ENCODE measurements around the gene ZFYVE19. TPM values are rescaled to one million over a fixed set of nuclear protein-coding genes. Genes with fewer than 3 reads are reported as not detected.

ZFYVE19 gene
- total and polyA plus RNA-seq, 2 of the 13 experiments (the other 11 are each of a cell fraction or from before 2014, with no cell fraction given): 23.3 to 44.0 TPM

GRCh38 chr15:40863660-40864270 lies 56.9 kb downstream of the ZFYVE19 start:
- no peak overlapping the region; a peak in 1 of 6 replicates for H3K4me3 ChIP-seq (replicated peaks in 1 of 3; ENCODE audit: insufficient read depth in 1 of 3, low read depth in 2 of 3, low read length in 3 of 3)
- H3K4me1 ChIP-seq (ENCODE audit: insufficient read depth, low read length): peaks cover 59% of the 10 kb centered on the region
- no peaks in the 10 kb centered on the region for H3K27me3 ChIP-seq (ENCODE audit: control insufficient read depth in 1 of 2, insufficient read depth in 2 of 2, low read length in 2 of 2)
- H3K4me2 ChIP-seq (ENCODE audit: low read depth, low read length): peak overlapping the region; percentile 53
- intact Hi-C loops (cut with micrococcal nuclease; ENCODE audit: unreplicated experiment) (no loop called here), in situ Hi-C loops (cut with HindIII; ENCODE audit: extremely low pct_ligation_motif_present, low pct_unique_long_range_greater_than_20kb) (no loop called here)
- H3K36me3 ChIP-seq (replicated peaks in 1 of 2; ENCODE audit: control insufficient read depth in 1 of 2, insufficient read depth in 2 of 2, low read length in 2 of 2): no peaks in the 10 kb centered on the region
- ChIA-PET CTCF (ENCODE audit: low intra/inter-chr PET ratio, low total read pairs) (no interaction called here), POLR2A (interaction anchor here (0.6 to 1.8 kb wide), 3 partner anchors 17 to 395 kb away, joined by 3 to 5 read pairs (median 3); no protein-coding TSS in a partner anchor)
- no peaks in the 10 kb centered on the region for H4K20me1 ChIP-seq (ENCODE audit: insufficient read depth, low read length)
- no peak overlapping the region for H2AFZ ChIP-seq (ENCODE audit: low read length)
- BruUV-seq (replicated peaks): no TSS peak
- ATAC-seq (no peak; the same call in 2 of the 3 replicates), FAIRE-seq (no peak), DNase-seq (ENCODE audit: low spot score) (no peak)
- H3K9me3 ChIP-seq (ENCODE audit: low read length): no peaks in the 10 kb centered on the region
- 0% methylated on average over 3 of the region's 4 CpGs for WGBS (ENCODE audit: low lambda C conversion rate)
- no peak overlapping the region for H3K27ac ChIP-seq (ENCODE audit: extremely low read length, insufficient read depth, low read length)
- no peak overlapping the region for H3K9ac ChIP-seq (ENCODE audit: insufficient read depth, low read depth, low read length)
- no peaks in the 10 kb centered on the region for H3K79me2 ChIP-seq (ENCODE audit: insufficient read depth, low read length)
- no peak for TF ChIP-seq ATF7-NPFF (CRISPR knock-in tag; IDR thresholded peaks at IDR 0.05; ENCODE audit: low read depth)
- no peak for TF ChIP-seq ZNF562 (CRISPR knock-in tag; IDR thresholded peaks at IDR 0.05; ENCODE audit: borderline replicate concordance)
- TF ChIP-seq HNF4A (CRISPR knock-in tag; IDR thresholded peaks at IDR 0.05): peak; percentile 5; the same call in 1 of the 2 replicates
- TF ChIP-seq TBL1XR1 (IDR thresholded peaks at IDR 0.05; ENCODE audit: borderline replicate concordance, low read length, partially characterized antibody): no peak
- TF ChIP-seq STAT5B (CRISPR knock-in tag; IDR thresholded peaks at IDR 0.05): no peak
- TF ChIP-seq TERF1 (CRISPR knock-in tag; IDR thresholded peaks at IDR 0.05): no peak
- no peak for TF ChIP-seq NR2F2 (IDR thresholded peaks at IDR 0.05; ENCODE audit: borderline replicate concordance, low read depth)
- no peak for TF ChIP-seq ZNF576 (CRISPR knock-in tag; IDR thresholded peaks at IDR 0.05)
- no peak for TF ChIP-seq PRDM15 (CRISPR knock-in tag; IDR thresholded peaks at IDR 0.05)
- TF ChIP-seq ZNF558 (CRISPR knock-in tag; IDR thresholded peaks at IDR 0.05; ENCODE audit: borderline replicate concordance): no peak
- no peak for TF ChIP-seq MNT (IDR thresholded peaks at IDR 0.05)
- TF ChIP-seq ARID4A (CRISPR knock-in tag; IDR thresholded peaks at IDR 0.05; ENCODE audit: borderline replicate concordance): no peak

Data from HepG2 (cell line).